PC-9 (cell line): ENCODE results near the gene HIVEP2. TPM values are rescaled to one million over a fixed set of nuclear protein-coding genes. Genes with fewer than 3 reads are reported as not detected.

Experiments
- BruUV-seq: library from RNA; stranded (reverse); fragments of 400-500 nt; replicated peaks from 2 replicates; lab custom pipeline; 2021; lab: Mats Ljungman, UMichigan
- CTCF ChIA-PET: fragments of 300-600 bp; sonication (Branson Sonifier 250); formaldehyde crosslinking; loops from one replicate; lab custom pipeline; 2022; ENCODE audit warnings: antibody characterized with exemption; lab: Charles Lee
- POLR2A ChIA-PET: fragments of 300-600 bp; sonication (Branson Sonifier 250); formaldehyde crosslinking; loops from one replicate; lab custom pipeline; 2022; ENCODE audit warnings: antibody characterized with exemption; ENCODE audit not compliant: unreplicated experiment; lab: Charles Lee
- DNase-seq, 2 experiments: peaks; one replicate each; pipeline versions ENCODE4 v3.0.0 to v3.0.0-alpha.2; 2015 to 2022; ENCODE audit warnings: mixed read lengths in 1 of 2
- H2AFZ ChIP-seq: fragments of 200-600 bp; sonication (generic); 2 replicates; pipeline ENCODE4 v1.8.1; 2017; ENCODE audit warnings: antibody characterized with exemption
- H3F3A ChIP-seq: fragments of 200-600 bp; sonication (generic); 2 replicates; pipeline ENCODE4 v1.8.1; 2017; ENCODE audit warnings: antibody characterized with exemption, mild to moderate bottlenecking, low read depth; ENCODE audit not compliant: insufficient read depth
- H3K27ac ChIP-seq: fragments of 200-600 bp; sonication (generic); 2 replicates; pipeline ENCODE4 v1.6.1; 2016; ENCODE audit warnings: mixed run types
- H3K27me3 ChIP-seq: fragments of 200-600 bp; sonication (generic); 2 replicates; pipeline ENCODE4 v1.6.1; 2016; ENCODE audit warnings: low read depth, mixed run types; ENCODE audit not compliant: insufficient read depth
- H3K36me3 ChIP-seq: fragments of 200-600 bp; sonication (generic); 2 replicates; pipeline ENCODE4 v1.6.1; 2016; ENCODE audit warnings: low read depth, mixed run types
- H3K4me1 ChIP-seq: fragments of 200-600 bp; sonication (generic); replicated peaks from 2 replicates; pipeline ENCODE4 v1.6.1; 2016; ENCODE audit warnings: mixed run types; ENCODE audit not compliant: insufficient read depth
- H3K4me2 ChIP-seq: fragments of 200-600 bp; sonication (generic); 2 replicates; pipeline ENCODE4 v1.6.1; 2017; ENCODE audit warnings: mixed run types
- H3K4me3 ChIP-seq: fragments of 200-600 bp; sonication (generic); 2 replicates; pipeline ENCODE4 v1.6.1; 2016; ENCODE audit warnings: mixed run types
- H3K79me2 ChIP-seq: fragments of 200-600 bp; sonication (generic); 2 replicates; pipeline ENCODE4 v1.6.1; 2017; ENCODE audit warnings: low read depth, mixed run types
- H3K9me2 ChIP-seq: fragments of 200-600 bp; sonication (generic); 2 replicates; pipeline ENCODE4 v1.8.1; 2017; ENCODE audit warnings: mild to moderate bottlenecking; ENCODE audit not compliant: insufficient read depth
- H3K9me3 ChIP-seq: fragments of 200-600 bp; sonication (generic); 2 replicates; pipeline ENCODE4 v1.8.1; 2016; ENCODE audit warnings: low read depth; ENCODE audit not compliant: insufficient read depth
- H4K20me1 ChIP-seq: fragments of 200-600 bp; sonication (generic); 2 replicates; pipeline ENCODE4 v1.8.1; 2017; ENCODE audit not compliant: insufficient read depth
- CTCF ChIP-seq: fragments of 200-600 bp; sonication (generic); conservative IDR thresholded peaks from 2 replicates; pipeline ENCODE4 v1.6.1; 2017; ENCODE audit warnings: mixed run types, antibody characterized with exemption, mild to moderate bottlenecking, moderate library complexity
- EZH2 ChIP-seq: fragments of 200-600 bp; sonication (generic); IDR thresholded peaks from 2 replicates; pipeline ENCODE4 v1.8.0; 2017; ENCODE audit warnings: antibody characterized with exemption, low read depth
- intact Hi-C: fragments of 100-400 bp; cut with micrococcal nuclease; formaldehyde crosslinking; loops from one replicate; pipeline ENCODE4 v1.10.0; 2022; ENCODE audit not compliant: unreplicated experiment
- total RNA-seq: library from RNA; stranded (reverse); gene quantifications from 2 replicates; pipeline ENCODE4 v1.2.3, GENCODE V29; 2021

The HIVEP2 gene
- total RNA-seq, 1 experiment from 2014 or later, result 10.3 TPM

- Histone ChIP-seq H4K20me1 (no peaks in the 10 kb centered on the region), H3F3A (no peaks in the 10 kb centered on the region), H3K9me2 (no peaks in the 10 kb centered on the region), H3K9me3 (peaks cover 10% of the 10 kb centered on the region; the same call in 1 of the 2 replicates), H3K4me3 (no peak overlapping the region), H3K79me2 (no peaks in the 10 kb centered on the region), H3K36me3 (no peaks in the 10 kb centered on the region), H3K27ac (no peak overlapping the region), H3K4me2 (no peak overlapping the region), H3K27me3 (no peaks in the 10 kb centered on the region), H3K4me1 (no peaks in the 10 kb centered on the region), H2AFZ (no peak overlapping the region; the same call in 1 of the 2 replicates)
- TF ChIP-seq CTCF, result no peak
- TF ChIP-seq EZH2, result no peak
- intact Hi-C loops, result no loop called here
- DNase-seq, result no peak
- ChIA-PET CTCF (no interaction called here), POLR2A (no interaction called here)
- no TSS peak for BruUV-seq
Measured at GRCh38 chr6:142716097-142716496, 228.9 kb downstream of the HIVEP2 start.

GRCh38 chr6:142714951-142715785, 229.8 kb downstream of the HIVEP2 start:
- BruUV-seq, result no TSS peak
- H3K27ac ChIP-seq, result no peak overlapping the region
- CTCF ChIA-PET, result no interaction called here
- H3K27me3 ChIP-seq, result no peaks in the 10 kb centered on the region
- TF ChIP-seq CTCF, result no peak
- TF ChIP-seq EZH2, result no peak
- no peaks in the 10 kb centered on the region for H4K20me1 ChIP-seq
- no peaks in the 10 kb centered on the region for H3K36me3 ChIP-seq
- H3K79me2 ChIP-seq, result no peaks in the 10 kb centered on the region
- H3F3A ChIP-seq, result no peaks in the 10 kb centered on the region
- POLR2A ChIA-PET, result no interaction called here
- no peaks in the 10 kb centered on the region for H3K4me1 ChIP-seq
- no peak overlapping the region for H3K4me2 ChIP-seq
- H3K9me2 ChIP-seq, result no peaks in the 10 kb centered on the region
- intact Hi-C loops, result no loop called here
- no peak overlapping the region for H2AFZ ChIP-seq
- DNase-seq, result no peak
- H3K4me3 ChIP-seq, result no peak overlapping the region
- H3K9me3 ChIP-seq, result peaks cover 10% of the 10 kb centered on the region; the same call in 1 of the 2 replicates

DNA sequence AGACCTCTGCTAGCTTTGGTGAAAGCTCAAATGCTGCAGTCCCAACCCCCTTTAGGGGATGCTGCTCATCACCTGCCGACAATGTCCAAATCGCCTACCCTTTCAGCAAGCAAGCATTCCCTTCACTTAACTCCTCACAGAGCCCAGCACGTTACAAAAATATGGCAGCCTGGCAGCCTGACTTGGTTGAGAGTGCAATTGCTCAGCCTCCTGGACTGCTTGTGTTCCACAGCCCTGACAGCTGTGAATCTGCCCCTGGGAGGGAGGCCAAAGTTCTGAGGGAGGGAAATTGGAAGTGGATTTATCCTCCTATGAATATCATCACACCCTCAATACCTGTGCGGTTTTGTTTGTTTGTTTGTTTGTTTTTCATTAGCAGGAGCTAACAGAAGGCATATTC, 231.0 kb downstream of the HIVEP2 start:
- CTCF ChIA-PET, result interaction anchor here (0.7 kb wide), 1 partner anchor 18 kb away, joined by 3 read pairs; no protein-coding TSS in a partner anchor
- POLR2A ChIA-PET, result interaction anchor here (0.7 kb wide), 1 partner anchor 581 kb away, joined by 4 read pairs; no protein-coding TSS in a partner anchor
- BruUV-seq, result no TSS peak

More for the DNA sequence above, 231.0 kb downstream of the HIVEP2 start:
- intact Hi-C loops, result no loop called here
- Histone ChIP-seq H3K4me2 (no peak overlapping the region), H3K27ac (no peak overlapping the region), H4K20me1 (no peaks in the 10 kb centered on the region), H3K9me2 (no peaks in the 10 kb centered on the region), H3K36me3 (no peaks in the 10 kb centered on the region), H3K79me2 (no peaks in the 10 kb centered on the region), H2AFZ (no peak overlapping the region), H3K4me3 (no peak overlapping the region), H3K9me3 (peaks cover 5% of the 10 kb centered on the region; the same call in 1 of the 2 replicates), H3K27me3 (no peaks in the 10 kb centered on the region), H3F3A (no peaks in the 10 kb centered on the region), H3K4me1 (no peaks in the 10 kb centered on the region)
- DNase-seq, result no peak
- TF ChIP-seq EZH2 (no peak), CTCF (no peak)
